Measurements from ENCODE around the gene DCUN1D1. TPM values are rescaled to one million over a fixed set of nuclear protein-coding genes. Genes with fewer than 3 reads are reported as not detected.

DCUN1D1 gene
- total RNA-seq, 1 donor from 2014 or later: 64.6 TPM

DNA sequence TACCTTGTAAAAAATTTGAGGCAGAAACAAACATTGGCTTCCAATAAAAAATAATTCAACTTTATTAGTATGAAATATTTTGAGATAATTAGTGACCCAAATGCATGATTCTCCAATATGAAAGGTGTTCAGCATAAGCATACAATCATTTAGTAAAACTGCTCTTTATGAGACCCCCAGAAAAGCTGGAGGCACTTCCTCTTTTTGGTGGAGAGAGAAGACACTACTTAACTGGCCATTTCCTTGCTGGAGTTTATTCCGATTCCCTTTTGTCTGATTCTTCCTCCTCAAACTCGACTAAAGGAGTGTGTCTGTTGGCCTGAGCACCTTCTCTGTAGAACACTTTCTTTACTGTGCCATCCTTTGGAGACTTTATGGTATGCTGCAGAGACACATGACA is 34.8 kb upstream of the DCUN1D1 start:
- Mint-ChIP-seq H3K4me3 (ENCODE audit: low read depth) (no peak overlapping the region), H3K27ac (no peak overlapping the region), H3K4me1 (ENCODE audit: low read depth) (no peaks in the 10 kb centered on the region), H3K27me3 (no peaks in the 10 kb centered on the region), H3K9me3 (ENCODE audit: low read depth) (no peaks in the 10 kb centered on the region), H3K36me3 (ENCODE audit: insufficient read depth) (peaks cover 18% of the 10 kb centered on the region)
- no peak for DNase-seq (ENCODE audit: low spot score, unreplicated experiment)
- TF ChIP-seq, protein P1, sequence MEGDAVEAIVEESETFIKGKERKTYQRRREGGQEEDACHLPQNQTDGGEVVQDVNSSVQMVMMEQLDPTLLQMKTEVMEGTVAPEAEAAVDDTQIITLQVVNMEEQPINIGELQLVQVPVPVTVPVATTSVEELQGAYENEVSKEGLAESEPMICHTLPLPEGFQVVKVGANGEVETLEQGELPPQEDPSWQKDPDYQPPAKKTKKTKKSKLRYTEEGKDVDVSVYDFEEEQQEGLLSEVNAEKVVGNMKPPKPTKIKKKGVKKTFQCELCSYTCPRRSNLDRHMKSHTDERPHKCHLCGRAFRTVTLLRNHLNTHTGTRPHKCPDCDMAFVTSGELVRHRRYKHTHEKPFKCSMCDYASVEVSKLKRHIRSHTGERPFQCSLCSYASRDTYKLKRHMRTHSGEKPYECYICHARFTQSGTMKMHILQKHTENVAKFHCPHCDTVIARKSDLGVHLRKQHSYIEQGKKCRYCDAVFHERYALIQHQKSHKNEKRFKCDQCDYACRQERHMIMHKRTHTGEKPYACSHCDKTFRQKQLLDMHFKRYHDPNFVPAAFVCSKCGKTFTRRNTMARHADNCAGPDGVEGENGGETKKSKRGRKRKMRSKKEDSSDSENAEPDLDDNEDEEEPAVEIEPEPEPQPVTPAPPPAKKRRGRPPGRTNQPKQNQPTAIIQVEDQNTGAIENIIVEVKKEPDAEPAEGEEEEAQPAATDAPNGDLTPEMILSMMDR (IDR thresholded peaks at IDR 0.05; ENCODE audit: unreplicated experiment): no peak

DNA sequence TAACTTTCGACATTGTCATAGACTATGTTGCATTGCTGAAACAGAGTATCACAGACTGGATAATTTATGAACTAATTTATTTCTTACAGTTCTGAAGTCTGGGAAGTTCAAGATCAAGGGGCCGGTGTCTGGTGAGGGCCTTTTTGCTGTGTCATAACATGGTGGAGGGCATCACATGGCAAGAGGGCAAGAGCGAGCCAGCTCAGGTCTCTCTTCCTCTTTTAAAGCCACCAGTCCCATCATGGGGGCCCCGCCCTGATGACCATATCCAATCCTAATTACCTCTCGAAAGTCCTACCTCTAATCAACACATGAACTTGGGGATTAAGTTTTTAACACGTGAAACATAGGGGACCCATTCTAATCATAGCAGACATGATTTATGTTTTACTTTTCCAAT is 33.5 kb upstream of the DCUN1D1 start:
- peaks cover 3% of the 10 kb centered on the region for H3K4me1 Mint-ChIP-seq (ENCODE audit: low read depth)
- peaks cover 11% of the 10 kb centered on the region for H3K36me3 Mint-ChIP-seq (ENCODE audit: insufficient read depth)

DNA sequence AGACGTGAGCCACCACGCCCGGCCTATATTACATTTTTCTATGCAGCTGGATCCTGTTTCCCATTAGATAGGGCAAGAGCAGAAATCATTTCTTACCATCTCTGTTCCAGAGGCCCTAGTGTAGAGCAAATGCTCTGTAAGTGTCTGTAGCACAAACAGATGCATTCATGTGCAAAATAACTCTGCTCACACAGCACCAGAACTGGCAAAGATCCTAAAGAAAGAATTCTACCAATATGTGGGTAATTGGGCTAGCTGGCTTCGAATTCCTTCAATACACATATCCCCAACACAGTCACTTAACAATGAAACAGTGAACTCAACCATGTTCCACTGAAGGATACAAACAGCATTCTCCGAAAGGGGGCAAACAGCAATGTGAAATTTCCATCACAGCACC is 32.7 kb upstream of the DCUN1D1 start:
- no peaks in the 10 kb centered on the region for H3K27me3 Mint-ChIP-seq
- TF ChIP-seq, protein P1 (IDR thresholded peaks at IDR 0.05; ENCODE audit: unreplicated experiment): no peak
- peaks cover 3% of the 10 kb centered on the region for H3K4me1 Mint-ChIP-seq (ENCODE audit: low read depth)
- no peak overlapping the region for H3K27ac Mint-ChIP-seq
- no peaks in the 10 kb centered on the region for H3K9me3 Mint-ChIP-seq (ENCODE audit: low read depth)
- no peak for DNase-seq (ENCODE audit: low spot score, unreplicated experiment)
- H3K4me3 Mint-ChIP-seq (ENCODE audit: low read depth): no peak overlapping the region
- H3K36me3 Mint-ChIP-seq (ENCODE audit: insufficient read depth): peaks cover 9% of the 10 kb centered on the region

More for the DNA sequence above, 33.5 kb upstream of the DCUN1D1 start:
- DNase-seq (ENCODE audit: low spot score, unreplicated experiment): no peak
- Mint-ChIP-seq H3K27me3 (no peaks in the 10 kb centered on the region), H3K9me3 (ENCODE audit: low read depth) (no peaks in the 10 kb centered on the region), H3K27ac (no peak overlapping the region), H3K4me3 (ENCODE audit: low read depth) (no peak overlapping the region)
- TF ChIP-seq, protein P1 (IDR thresholded peaks at IDR 0.05; ENCODE audit: unreplicated experiment): no peak

DNA sequence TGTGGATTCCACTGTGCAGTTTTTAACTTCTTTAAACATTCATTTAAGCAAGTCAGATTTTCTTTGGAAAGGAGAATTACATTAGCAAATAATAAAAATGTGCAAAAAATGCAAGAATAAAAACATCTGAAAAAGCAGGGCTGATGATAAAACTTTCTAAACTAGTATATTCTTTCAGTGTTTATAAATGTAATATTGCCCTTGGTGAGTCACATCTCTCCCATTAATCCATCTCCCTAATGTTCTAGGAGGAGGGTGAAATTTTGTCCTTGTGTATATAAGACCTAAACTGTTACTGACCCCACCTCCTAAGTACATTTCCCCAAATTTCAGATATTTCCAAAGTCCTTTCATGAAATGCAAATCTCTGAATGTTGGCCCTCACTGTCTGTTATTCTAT is 28.5 kb upstream of the DCUN1D1 start:
- Mint-ChIP-seq H3K36me3 (ENCODE audit: insufficient read depth) (no peaks in the 10 kb centered on the region), H3K27ac (no peak overlapping the region), H3K9me3 (ENCODE audit: low read depth) (no peaks in the 10 kb centered on the region), H3K4me3 (ENCODE audit: low read depth) (no peak overlapping the region), H3K4me1 (ENCODE audit: low read depth) (peaks cover 3% of the 10 kb centered on the region), H3K27me3 (no peaks in the 10 kb centered on the region)
- DNase-seq (ENCODE audit: low spot score, unreplicated experiment): no peak
- TF ChIP-seq, protein P1 (IDR thresholded peaks at IDR 0.05; ENCODE audit: unreplicated experiment): no peak

DNA sequence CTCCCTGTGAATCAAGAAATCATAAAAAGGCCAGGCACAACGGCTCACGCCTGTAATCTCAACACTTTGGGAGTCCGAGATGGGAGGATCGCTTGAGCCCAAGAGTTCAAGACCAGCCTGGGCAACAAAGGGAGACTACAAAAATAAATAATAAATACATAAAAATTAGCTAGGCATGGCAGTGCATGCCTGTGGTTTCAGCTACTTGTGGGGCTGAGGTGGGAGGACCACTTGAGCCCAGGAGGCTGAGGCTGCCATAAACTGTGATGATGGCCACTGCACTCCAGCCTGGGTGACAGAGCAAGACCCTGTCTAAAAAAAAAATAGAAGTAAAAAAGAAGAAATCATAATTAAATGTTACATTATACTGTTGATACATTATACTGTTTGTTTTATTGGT is 28.0 kb upstream of the DCUN1D1 start:
- Mint-ChIP-seq H3K27me3 (no peaks in the 10 kb centered on the region), H3K9me3 (ENCODE audit: low read depth) (no peaks in the 10 kb centered on the region), H3K36me3 (ENCODE audit: insufficient read depth) (no peaks in the 10 kb centered on the region), H3K4me1 (ENCODE audit: low read depth) (peaks cover 3% of the 10 kb centered on the region), H3K4me3 (ENCODE audit: low read depth) (no peak overlapping the region), H3K27ac (no peak overlapping the region)
- no peak for DNase-seq (ENCODE audit: low spot score, unreplicated experiment)
- TF ChIP-seq, protein P1 (IDR thresholded peaks at IDR 0.05; ENCODE audit: unreplicated experiment): no peak
